Mesenchymal stem cell (in vitro differentiated cells and primary cell): Measurements from ENCODE around the gene TREM2.

Source experiments
- DNase-seq: peaks from one replicate; pipeline ENCODE4 v3.0.0-alpha.2; 2013
- H2AFZ ChIP-seq: one replicate; pipeline ENCODE4 v1.6.1; 2013; ENCODE audit warnings: low read depth, mild to moderate bottlenecking, control low read depth, inconsistent platforms, low read length, moderate library complexity
- H2AK5ac ChIP-seq: 2 replicates; pipeline ENCODE4 v1.6.1; 2013; ENCODE audit warnings: low read length, moderate library complexity, mild to moderate bottlenecking, inconsistent platforms; ENCODE audit not compliant: severe bottlenecking
- H2BK120ac ChIP-seq: one replicate; pipeline ENCODE4 v1.6.1; 2013; ENCODE audit warnings: low read depth, mild to moderate bottlenecking, inconsistent platforms, low read length, moderate library complexity
- H2BK12ac ChIP-seq, 2 experiments: one replicate each; pipeline ENCODE4 v1.6.1; 2013; ENCODE audit warnings: inconsistent platforms in 2 of 2, low read length in 2 of 2, mild to moderate bottlenecking in 2 of 2, moderate library complexity in 2 of 2, control low read depth in 1 of 2
- H2BK15ac ChIP-seq: one replicate; pipeline ENCODE4 v1.6.1; 2013; ENCODE audit warnings: mild to moderate bottlenecking, low read depth, inconsistent platforms; ENCODE audit not compliant: poor library complexity, severe bottlenecking
- H2BK5ac ChIP-seq: 2 replicates; pipeline ENCODE4 v1.6.1; 2013; ENCODE audit warnings: low read depth, mild to moderate bottlenecking, low read length, control low read depth, inconsistent platforms; ENCODE audit not compliant: poor library complexity, severe bottlenecking
- H3K14ac ChIP-seq, 2 experiments: one replicate each; pipeline ENCODE4 v1.6.1; 2013; ENCODE audit warnings: inconsistent platforms in 2 of 2, low read length in 2 of 2, control low read depth in 1 of 2, mild to moderate bottlenecking in 1 of 2, moderate library complexity in 1 of 2
- H3K18ac ChIP-seq, 2 experiments: one replicate each; pipeline ENCODE4 v1.6.1; 2013; ENCODE audit warnings: inconsistent platforms in 2 of 2, low read length in 2 of 2, control low read depth in 1 of 2, low read depth in 1 of 2, mild to moderate bottlenecking in 1 of 2
- H3K23ac ChIP-seq, 2 experiments: one replicate each; pipeline ENCODE4 v1.6.1; 2013; ENCODE audit warnings: inconsistent platforms in 2 of 2, low read length in 2 of 2, mild to moderate bottlenecking in 2 of 2, moderate library complexity in 2 of 2, control low read depth in 1 of 2
- H3K27ac ChIP-seq: 2 replicates; pipeline ENCODE4 v1.5.1; 2013; ENCODE audit warnings: mild to moderate bottlenecking, moderate library complexity, low read length, control low read depth, inconsistent platforms; ENCODE audit not compliant: poor library complexity, severe bottlenecking
- H3K27me3 ChIP-seq, 2 experiments: 2 replicates each; pipeline versions ENCODE4 v1.6.1 to v1.7.0; 2013; ENCODE audit warnings: low read length in 2 of 2, mild to moderate bottlenecking in 2 of 2, moderate library complexity in 2 of 2, control low read depth in 1 of 2, inconsistent platforms in 1 of 2; ENCODE audit not compliant: control insufficient read depth in 1 of 2, insufficient read depth in 1 of 2
- H3K36me3 ChIP-seq, 2 experiments: 2 replicates each; pipeline versions ENCODE4 v1.6.1 to v1.7.0; 2013; ENCODE audit warnings: low read length in 2 of 2, control low read depth in 1 of 2, inconsistent platforms in 1 of 2, low read depth in 1 of 2, mild to moderate bottlenecking in 1 of 2; ENCODE audit not compliant: insufficient read depth in 2 of 2, control insufficient read depth in 1 of 2
- H3K4ac ChIP-seq, 2 experiments: one replicate each; pipeline ENCODE4 v1.6.1; 2013; ENCODE audit warnings: inconsistent platforms in 2 of 2, low read length in 2 of 2, mild to moderate bottlenecking in 2 of 2, moderate library complexity in 2 of 2, control low read depth in 1 of 2, low read depth in 1 of 2
- H3K4me1 ChIP-seq: 2 replicates; pipeline ENCODE4 v1.6.1; 2013; ENCODE audit warnings: low read depth, low read length, control low read depth; ENCODE audit not compliant: control insufficient read depth, insufficient read depth
- H3K4me2 ChIP-seq: 2 replicates; pipeline ENCODE4 v1.6.1; 2013; ENCODE audit warnings: low read length, mild to moderate bottlenecking, inconsistent platforms; ENCODE audit not compliant: poor library complexity, severe bottlenecking
- H3K4me3 ChIP-seq, 2 experiments: 2 replicates each; pipeline versions ENCODE4 v1.5.1 to v1.7.0; 2013; ENCODE audit warnings: low read length in 2 of 2, mild to moderate bottlenecking in 2 of 2, control low read depth in 1 of 2, low read depth in 1 of 2; ENCODE audit not compliant: insufficient read depth in 1 of 2
- H3K79me1 ChIP-seq: replicated peaks from 2 replicates; pipeline ENCODE4 v1.6.1; 2013; ENCODE audit warnings: mild to moderate bottlenecking, control low read depth, low read length, inconsistent platforms; ENCODE audit not compliant: poor library complexity, severe bottlenecking
- H3K9ac ChIP-seq: 2 replicates; pipeline ENCODE4 v1.7.0; 2013; ENCODE audit warnings: mild to moderate bottlenecking, low read length, moderate library complexity
- H3K9me3 ChIP-seq: 2 replicates; pipeline ENCODE4 v1.7.0; 2013; ENCODE audit warnings: mild to moderate bottlenecking, low read length; ENCODE audit not compliant: control insufficient read depth
- H4K8ac ChIP-seq: one replicate; pipeline ENCODE4 v1.6.1; 2013; ENCODE audit warnings: inconsistent platforms, mild to moderate bottlenecking, low read length, moderate library complexity
- H4K91ac ChIP-seq: one replicate; pipeline ENCODE4 v1.6.1; 2013; ENCODE audit warnings: mild to moderate bottlenecking, low read length, inconsistent platforms
- WGBS: methylation state at CpG from one replicate; pipeline ENCODE4 v1.1.7; 2013; ENCODE audit warnings: mixed read lengths; 5-methylcytosine and 5-hydroxymethylcytosine counted together

The TREM2 gene

DNA sequence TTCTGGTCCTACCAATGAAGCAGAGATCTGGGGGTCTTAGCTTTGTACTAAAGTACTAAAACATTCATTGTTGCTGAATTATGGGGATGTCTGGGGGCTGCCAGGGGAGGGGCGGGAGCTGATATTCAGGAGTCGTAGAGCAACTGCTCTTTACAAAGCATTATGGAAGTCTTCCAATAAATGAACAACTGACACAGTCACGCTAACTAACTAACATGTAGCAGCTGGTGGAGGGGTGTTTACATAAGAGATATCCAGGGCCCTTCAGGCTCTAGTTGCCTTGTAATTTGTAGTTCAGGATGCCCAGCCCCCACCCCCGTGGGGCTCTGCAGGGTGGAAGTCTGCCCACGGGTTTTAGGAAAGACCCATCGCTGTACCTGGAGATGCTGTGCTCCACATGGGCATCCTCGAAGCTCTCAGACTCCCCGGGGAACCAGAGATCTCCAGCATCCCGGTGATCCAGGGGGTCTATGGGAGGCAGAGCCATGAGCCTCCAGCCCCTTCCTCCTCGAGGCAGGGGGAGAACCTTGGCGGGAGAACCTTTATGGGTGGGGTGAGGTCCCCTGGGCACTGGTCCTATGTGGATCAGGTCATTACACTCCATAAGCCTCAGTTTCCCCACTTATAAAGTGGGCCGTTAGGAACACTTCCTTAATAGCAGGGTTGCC, 3.4 kb downstream of the TREM2 start:
- WGBS, result 84% methylated on average over 9 of the region's 12 CpGs
- H3K18ac ChIP-seq, result no peak overlapping the region
- no peaks in the 10 kb centered on the region for H3K79me1 ChIP-seq
- H3K4me3 ChIP-seq, result no peak overlapping the region
- peaks cover 19 to 37% of the 10 kb centered on the region in 2 experiments for H3K27me3 ChIP-seq
- no peak overlapping the region for H3K4me2 ChIP-seq
- no peaks in the 10 kb centered on the region for H3K36me3 ChIP-seq
- H2AK5ac ChIP-seq, result no peak overlapping the region
- peaks cover 5% of the 10 kb centered on the region for H3K4me1 ChIP-seq
- H4K91ac ChIP-seq, result no peak overlapping the region
- no peaks in the 10 kb centered on the region for H3K9me3 ChIP-seq
- H3K23ac ChIP-seq, result no peak overlapping the region
- no peak overlapping the region for H3K4ac ChIP-seq
- no peak overlapping the region for H2BK15ac ChIP-seq
- H3K9ac ChIP-seq, result no peak overlapping the region
- peak; percentile 34 for DNase-seq
- no peak overlapping the region for H4K8ac ChIP-seq
- no peak overlapping the region for H2BK5ac ChIP-seq
- no peak overlapping the region for H3K14ac ChIP-seq
- H2BK120ac ChIP-seq, result no peak overlapping the region
- H3K27ac ChIP-seq, result no peak overlapping the region
- no peak overlapping the region for H2AFZ ChIP-seq
- H2BK12ac ChIP-seq, result no peak overlapping the region

DNA sequence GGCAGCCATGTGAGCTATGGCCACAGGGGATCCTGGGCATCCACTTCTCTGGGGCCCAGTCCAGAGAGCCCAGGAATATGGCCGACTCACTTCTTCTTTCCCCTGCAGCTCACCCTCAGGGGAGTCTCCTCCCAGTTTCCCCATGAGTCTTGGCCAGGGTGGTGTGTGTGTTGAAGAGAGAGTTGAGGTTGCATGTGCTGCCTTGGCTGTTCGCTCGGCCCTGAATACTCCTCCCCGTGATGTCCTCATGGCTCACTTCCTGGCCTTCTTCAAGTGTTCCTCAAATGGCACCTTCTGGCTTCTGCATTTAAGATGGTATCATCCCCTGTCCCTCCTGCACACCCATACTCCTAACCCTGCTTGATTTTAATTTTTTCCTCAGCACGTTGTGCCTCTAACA, 5.6 kb downstream of the TREM2 start:
- Histone ChIP-seq H3K4ac (no peak overlapping the region), H3K23ac (no peak overlapping the region), H3K4me3 (no peak overlapping the region), H3K27ac (no peak overlapping the region), H2BK5ac (no peak overlapping the region), H2BK15ac (no peak overlapping the region), H3K9me3 (no peaks in the 10 kb centered on the region), H3K27me3 (peaks cover 8 to 34% of the 10 kb centered on the region in 2 experiments), H3K36me3 (peaks cover 0 to 4% of the 10 kb centered on the region in 2 experiments), H3K4me1 (peaks cover 14% of the 10 kb centered on the region), H4K8ac (no peak overlapping the region), H3K18ac (no peak overlapping the region), H3K9ac (no peak overlapping the region), H2AK5ac (no peak overlapping the region), H4K91ac (no peak overlapping the region), H3K79me1 (no peaks in the 10 kb centered on the region), H2BK120ac (no peak overlapping the region), H3K14ac (no peak overlapping the region), H3K4me2 (no peak overlapping the region), H2AFZ (no peak overlapping the region), H2BK12ac (no peak overlapping the region)
- no peak for DNase-seq
- 86% methylated on average over 4 of the region's 5 CpGs for WGBS

DNA sequence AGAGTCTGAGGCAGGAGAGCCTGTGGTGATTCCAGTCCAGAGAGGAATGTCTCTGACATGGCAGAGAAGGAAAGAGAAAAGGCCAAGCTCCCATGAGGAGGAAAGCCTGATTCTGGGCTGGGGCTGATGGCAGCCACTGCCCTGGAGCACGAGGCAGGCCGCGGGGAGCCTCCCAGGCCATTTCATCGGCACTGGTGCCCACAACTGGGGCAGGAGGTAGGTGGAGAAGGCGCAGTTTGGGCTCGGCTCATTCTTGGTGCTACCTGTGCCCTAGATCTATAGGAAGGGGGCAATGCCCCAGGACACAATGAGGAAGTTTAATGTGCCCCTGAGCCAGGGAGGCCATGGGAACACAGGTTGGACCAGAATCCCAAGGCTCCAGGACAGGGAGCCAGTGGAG, 6.1 kb downstream of the TREM2 start:
- no peak overlapping the region for H3K18ac ChIP-seq
- H2AFZ ChIP-seq, result no peak overlapping the region
- H3K4me1 ChIP-seq, result peaks cover 14% of the 10 kb centered on the region
- WGBS, result 93% methylated on average over 6 of the region's 6 CpGs
- DNase-seq, result no peak
- H3K79me1 ChIP-seq, result no peaks in the 10 kb centered on the region
- H2BK15ac ChIP-seq, result no peak overlapping the region
- no peaks in the 10 kb centered on the region for H3K9me3 ChIP-seq
- H3K4me2 ChIP-seq, result no peak overlapping the region
- H3K14ac ChIP-seq, result no peak overlapping the region
- no peak overlapping the region for H4K8ac ChIP-seq
- no peak overlapping the region for H3K23ac ChIP-seq
- no peak overlapping the region for H3K4me3 ChIP-seq
- H2BK120ac ChIP-seq, result no peak overlapping the region
- no peak overlapping the region for H2BK5ac ChIP-seq
- no peak overlapping the region for H4K91ac ChIP-seq
- peaks cover 8 to 34% of the 10 kb centered on the region in 2 experiments for H3K27me3 ChIP-seq
- H3K27ac ChIP-seq, result no peak overlapping the region
- no peak overlapping the region for H2BK12ac ChIP-seq
- no peak overlapping the region for H2AK5ac ChIP-seq
- H3K4ac ChIP-seq, result no peak overlapping the region
- H3K36me3 ChIP-seq, result peaks cover 0 to 9% of the 10 kb centered on the region in 2 experiments
- H3K9ac ChIP-seq, result no peak overlapping the region

DNA sequence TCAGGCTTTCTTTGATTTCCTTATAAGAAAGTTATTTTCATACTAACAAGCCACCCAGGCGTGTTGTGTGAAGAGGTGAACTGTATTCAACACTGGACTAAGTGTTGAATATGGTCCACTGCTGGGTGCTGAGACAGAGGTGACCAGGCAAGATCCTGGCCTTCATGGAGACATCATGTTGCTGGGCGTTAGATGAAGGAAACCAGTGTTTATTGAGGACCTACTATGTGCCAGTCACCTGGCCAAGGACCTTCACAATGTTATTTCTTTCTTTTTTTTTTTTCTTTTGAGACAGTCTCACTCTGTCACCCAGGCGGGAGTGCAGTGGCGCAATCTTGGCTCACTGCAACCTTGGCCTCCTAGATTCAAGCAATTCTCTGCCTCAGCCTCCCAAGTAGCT, 6.9 kb downstream of the TREM2 start:
- no peak overlapping the region for H2BK12ac ChIP-seq
- H3K27ac ChIP-seq, result no peak overlapping the region
- no peak overlapping the region for H3K18ac ChIP-seq
- H3K9ac ChIP-seq, result no peak overlapping the region
- H2BK120ac ChIP-seq, result no peak overlapping the region
- no peak overlapping the region for H2BK5ac ChIP-seq
- DNase-seq, result no peak
- H3K9me3 ChIP-seq, result no peaks in the 10 kb centered on the region
- no peak overlapping the region for H2AK5ac ChIP-seq
- H4K8ac ChIP-seq, result no peak overlapping the region
- no peaks in the 10 kb centered on the region for H3K79me1 ChIP-seq
- H3K4ac ChIP-seq, result no peak overlapping the region
- H3K27me3 ChIP-seq, result peaks cover 5 to 34% of the 10 kb centered on the region in 2 experiments
- H3K4me3 ChIP-seq, result no peak overlapping the region
- H2BK15ac ChIP-seq, result no peak overlapping the region
- H3K23ac ChIP-seq, result no peak overlapping the region
- H3K36me3 ChIP-seq, result peaks cover 0 to 11% of the 10 kb centered on the region in 2 experiments
- H4K91ac ChIP-seq, result no peak overlapping the region
- H3K14ac ChIP-seq, result no peak overlapping the region
- H3K4me1 ChIP-seq, result peaks cover 12% of the 10 kb centered on the region
- no peak overlapping the region for H2AFZ ChIP-seq
- WGBS, result 85% methylated on average over 4 of the region's 4 CpGs
- no peak overlapping the region for H3K4me2 ChIP-seq
